GM23338 (cell line): ENCODE data around the gene ATP1B3. TPM values are rescaled to one million over a fixed set of nuclear protein-coding genes. Genes with fewer than 3 reads are reported as not detected.
A peak's percentile ranks its signal among the peaks of the same experiment; 100 is the strongest.

ENCODE experiments used
- ATAC-seq: fragments of 200-7000 bp; cut with Tn5 transposase; 3 replicates; pipeline ENCODE4 v1.9.1; 2020
- DNase-seq: peaks from one replicate; pipeline ENCODE4 v3.0.0-alpha.2; 2015; ENCODE audit warnings: low spot score
- H2AFZ ChIP-seq: fragments of 200-600 bp; sonication (generic); 2 replicates; pipeline ENCODE4 v1.8.0; 2016; ENCODE audit warnings: antibody characterized with exemption, mild to moderate bottlenecking, moderate library complexity
- H3F3A ChIP-seq: fragments of 200-600 bp; sonication (generic); replicated peaks from 2 replicates; pipeline ENCODE4 v1.8.0; 2017; ENCODE audit warnings: antibody characterized with exemption, mixed run types, low read depth
- H3K27ac ChIP-seq: fragments of 200-600 bp; sonication (generic); 2 replicates; pipeline ENCODE4 v1.6.1; 2016; ENCODE audit warnings: low read depth
- H3K27me3 ChIP-seq: fragments of 200-600 bp; sonication (generic); 2 replicates; pipeline ENCODE4 v1.8.0; 2016; ENCODE audit warnings: mild to moderate bottlenecking, mixed run types, moderate library complexity; ENCODE audit not compliant: insufficient read depth
- H3K36me3 ChIP-seq: fragments of 200-600 bp; sonication (generic); 2 replicates; pipeline ENCODE4 v1.8.0; 2016; ENCODE audit warnings: mild to moderate bottlenecking; ENCODE audit not compliant: insufficient read depth
- H3K4me1 ChIP-seq: fragments of 200-600 bp; sonication (generic); 2 replicates; pipeline ENCODE4 v1.8.0; 2016; ENCODE audit warnings: mild to moderate bottlenecking, moderate library complexity; ENCODE audit not compliant: insufficient read depth
- H3K4me2 ChIP-seq: fragments of 200-600 bp; sonication (generic); 2 replicates; pipeline ENCODE4 v1.7.1; 2017; ENCODE audit warnings: mixed run types
- H3K4me3 ChIP-seq: fragments of 200-600 bp; sonication (generic); 2 replicates; pipeline ENCODE4 v1.6.1; 2016; ENCODE audit warnings: mixed run types
- H3K79me2 ChIP-seq: fragments of 200-600 bp; sonication (generic); replicated peaks from 2 replicates; pipeline ENCODE4 v1.8.0; 2017; ENCODE audit warnings: mild to moderate bottlenecking; ENCODE audit not compliant: insufficient read depth
- H3K9me2 ChIP-seq: fragments of 200-600 bp; sonication (generic); 2 replicates; pipeline ENCODE4 v1.8.0; 2017; ENCODE audit not compliant: insufficient read depth
- H4K20me1 ChIP-seq: fragments of 200-600 bp; sonication (generic); replicated peaks from 2 replicates; pipeline ENCODE4 v1.8.0; 2017; ENCODE audit warnings: mild to moderate bottlenecking; ENCODE audit not compliant: insufficient read depth
- H3K27ac Mint-ChIP-seq: 2 replicates; pipeline ENCODE4 v1.8.0; 2020; ENCODE audit warnings: inconsistent platforms, mild to moderate bottlenecking, moderate library complexity, mixed read lengths
- H3K27me3 Mint-ChIP-seq: 3 replicates; pipeline ENCODE4 v1.8.0; 2022; ENCODE audit warnings: low read depth, mild to moderate bottlenecking, moderate library complexity, mixed read lengths, inconsistent platforms; ENCODE audit not compliant: insufficient read depth, poor library complexity
- H3K36me3 Mint-ChIP-seq: 3 replicates; pipeline ENCODE4 v1.8.0; 2021; ENCODE audit warnings: low read depth, mild to moderate bottlenecking, inconsistent platforms, moderate library complexity, mixed read lengths
- H3K4me1 Mint-ChIP-seq: 3 replicates; pipeline ENCODE4 v1.8.0; 2020; ENCODE audit warnings: mild to moderate bottlenecking, inconsistent platforms, mixed read lengths
- H3K4me3 Mint-ChIP-seq: 3 replicates; pipeline ENCODE4 v1.8.0; 2021; ENCODE audit warnings: moderate library complexity, mild to moderate bottlenecking, inconsistent platforms, mixed read lengths
- H3K9me3 Mint-ChIP-seq: 3 replicates; pipeline ENCODE4 v1.8.0; 2020; ENCODE audit warnings: moderate library complexity, mild to moderate bottlenecking, inconsistent platforms, mixed read lengths
- CREB1 ChIP-seq: fragments of 250-450 bp; sonication (Bioruptor Pico); IDR thresholded peaks from 2 replicates; pipeline ENCODE4 v1.5.0; 2020; ENCODE audit warnings: low read depth, mild to moderate bottlenecking, moderate library complexity
- EZH2 ChIP-seq: fragments of 200-600 bp; sonication (generic); IDR thresholded peaks from one replicate; pipeline ENCODE4 v1.8.0; 2017; ENCODE audit warnings: antibody characterized with exemption, mild to moderate bottlenecking, low read depth; ENCODE audit not compliant: unreplicated experiment
- JUNB ChIP-seq: IDR thresholded peaks from one replicate; pipeline ENCODE4 v1.6.1; 2016; ENCODE audit warnings: antibody characterized with exemption; ENCODE audit not compliant: unreplicated experiment
- POLR2AphosphoS5 ChIP-seq: IDR thresholded peaks from 2 replicates; pipeline ENCODE4 v1.6.1; 2016; ENCODE audit warnings: antibody characterized with exemption, low read depth
- STAT1 ChIP-seq: IDR thresholded peaks from one replicate; pipeline ENCODE4 v1.6.1; 2016; ENCODE audit warnings: antibody characterized with exemption; ENCODE audit not compliant: unreplicated experiment
- ZNF331 ChIP-seq: fragments of 250-450 bp; sonication (Bioruptor Pico); IDR thresholded peaks from 2 replicates; pipeline ENCODE4 v1.5.0; 2020; ENCODE audit warnings: low read depth, mild to moderate bottlenecking, moderate library complexity
- polyA plus RNA-seq: library from polyadenylated mRNA; unstranded; fragments of >200 nt; fragmentation: Nextera tagmentation; extraction: Ambion mirVana; gene quantifications from 2 replicates; pipeline ENCODE4 v1.2.1, GENCODE V29; 2016
- total RNA-seq: library from RNA; depleted of rRNA; stranded (reverse); fragments of >200 nt; shearing (Covaris generic); gene quantifications from 2 replicates; pipeline ENCODE4 v1.2.3, GENCODE V29; 2014
- TF ChIP-seq, protein P1 (sequence below), 2 experiments: fragments of 200-600 bp in 1 of 2; sonication (generic) in 1 of 2; conservative IDR thresholded peaks; 2 replicates each; pipeline versions ENCODE4 v1.5.1 to v1.6.1; 2016 to 2017; ENCODE audit warnings: antibody characterized with exemption in 2 of 2, low read depth in 2 of 2, mild to moderate bottlenecking in 2 of 2, moderate library complexity in 1 of 2
- TF ChIP-seq, protein P2 (sequence below): IDR thresholded peaks from 2 replicates; pipeline ENCODE4 v1.6.1; 2016; ENCODE audit warnings: antibody characterized with exemption
- TF ChIP-seq, protein P3 (sequence below): fragments of 250-450 bp; sonication (Bioruptor Pico); IDR thresholded peaks from 2 replicates; pipeline ENCODE4 v1.5.0; 2020; ENCODE audit warnings: mild to moderate bottlenecking, moderate library complexity
- TF ChIP-seq, protein P4 (sequence below): IDR thresholded peaks from one replicate; pipeline ENCODE4 v1.6.1; 2018; ENCODE audit warnings: antibody characterized with exemption; ENCODE audit not compliant: unreplicated experiment

The ATP1B3 gene
- total and polyA plus RNA-seq, 2 experiments from 2014 or later: 135 to 315 TPM

DNA sequence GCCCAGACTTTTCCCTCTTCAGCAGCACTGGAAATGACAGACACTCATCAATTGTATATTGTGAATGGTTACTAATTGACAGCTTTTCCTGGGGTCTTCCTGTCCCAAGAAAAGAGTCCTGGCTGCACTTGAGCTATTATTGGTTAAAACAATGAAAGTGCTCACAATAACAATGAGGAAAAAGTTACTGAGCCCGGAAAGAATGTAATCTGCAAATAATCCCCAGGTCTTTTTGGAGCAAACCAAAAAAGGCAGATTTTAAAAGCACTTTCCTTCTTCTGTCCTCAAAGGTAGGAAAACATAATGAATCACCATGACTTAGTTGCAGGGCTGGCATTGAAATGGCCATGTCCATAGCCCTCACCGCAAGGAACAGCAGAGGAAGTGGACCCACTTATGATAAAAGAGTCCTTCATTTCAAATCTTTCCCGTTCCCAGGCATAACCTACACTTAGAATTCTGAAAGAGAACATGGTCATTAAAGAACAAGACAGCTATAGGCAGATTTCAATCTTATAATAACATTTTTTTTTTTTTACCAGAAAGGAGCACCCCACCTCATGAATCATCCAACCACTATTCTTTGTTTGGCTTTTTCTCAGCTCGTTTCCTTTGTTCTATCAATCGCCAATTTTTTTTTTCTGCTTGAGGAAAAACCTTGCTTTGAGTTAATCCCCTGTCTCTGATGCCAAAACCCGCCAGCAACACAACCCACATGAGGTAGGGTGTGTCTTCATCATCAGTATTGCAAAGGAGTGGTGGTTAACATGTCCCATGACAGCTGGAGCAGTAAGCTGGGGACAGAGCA lies 35.5 kb upstream of the ATP1B3 start:
- DNase-seq: no peak
- no peaks in the 10 kb centered on the region for H3K36me3 ChIP-seq
- H3K4me1 ChIP-seq: peaks cover 13% of the 10 kb centered on the region
- Mint-ChIP-seq H3K4me3 (no peak overlapping the region), H3K36me3 (no peaks in the 10 kb centered on the region), H3K27me3 (peaks cover 6% of the 10 kb centered on the region), H3K9me3 (no peaks in the 10 kb centered on the region), H3K27ac (no peak overlapping the region), H3K4me1 (peaks cover 10% of the 10 kb centered on the region)
- H3K27me3 ChIP-seq: no peaks in the 10 kb centered on the region
- no peak for ATAC-seq
- 0 out of 2 replicates have a peak overlapping the region, but pooled peaks have one; percentile 6 for H3K4me2 ChIP-seq
- H2AFZ ChIP-seq: peak overlapping the region; percentile 57; the same call in 1 of the 2 replicates
- no peaks in the 10 kb centered on the region for H3K9me2 ChIP-seq
- no peaks in the 10 kb centered on the region for H4K20me1 ChIP-seq
- no peak overlapping the region; the same call in 1 of the 2 replicates for H3K27ac ChIP-seq
- H3K4me3 ChIP-seq: no peak overlapping the region
- TF ChIP-seq, protein P1, sequence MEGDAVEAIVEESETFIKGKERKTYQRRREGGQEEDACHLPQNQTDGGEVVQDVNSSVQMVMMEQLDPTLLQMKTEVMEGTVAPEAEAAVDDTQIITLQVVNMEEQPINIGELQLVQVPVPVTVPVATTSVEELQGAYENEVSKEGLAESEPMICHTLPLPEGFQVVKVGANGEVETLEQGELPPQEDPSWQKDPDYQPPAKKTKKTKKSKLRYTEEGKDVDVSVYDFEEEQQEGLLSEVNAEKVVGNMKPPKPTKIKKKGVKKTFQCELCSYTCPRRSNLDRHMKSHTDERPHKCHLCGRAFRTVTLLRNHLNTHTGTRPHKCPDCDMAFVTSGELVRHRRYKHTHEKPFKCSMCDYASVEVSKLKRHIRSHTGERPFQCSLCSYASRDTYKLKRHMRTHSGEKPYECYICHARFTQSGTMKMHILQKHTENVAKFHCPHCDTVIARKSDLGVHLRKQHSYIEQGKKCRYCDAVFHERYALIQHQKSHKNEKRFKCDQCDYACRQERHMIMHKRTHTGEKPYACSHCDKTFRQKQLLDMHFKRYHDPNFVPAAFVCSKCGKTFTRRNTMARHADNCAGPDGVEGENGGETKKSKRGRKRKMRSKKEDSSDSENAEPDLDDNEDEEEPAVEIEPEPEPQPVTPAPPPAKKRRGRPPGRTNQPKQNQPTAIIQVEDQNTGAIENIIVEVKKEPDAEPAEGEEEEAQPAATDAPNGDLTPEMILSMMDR (conservative IDR thresholded peaks at IDR 0.05; ENCODE audit: low read depth in 2 of 2): no peak
- TF ChIP-seq POLR2AphosphoS5 (no peak), ZNF331 (no peak), JUNB (no peak), CREB1 (CRISPR knock-in tag) (no peak), EZH2 (no peak), STAT1 (no peak)
- TF ChIP-seq, protein P2, sequence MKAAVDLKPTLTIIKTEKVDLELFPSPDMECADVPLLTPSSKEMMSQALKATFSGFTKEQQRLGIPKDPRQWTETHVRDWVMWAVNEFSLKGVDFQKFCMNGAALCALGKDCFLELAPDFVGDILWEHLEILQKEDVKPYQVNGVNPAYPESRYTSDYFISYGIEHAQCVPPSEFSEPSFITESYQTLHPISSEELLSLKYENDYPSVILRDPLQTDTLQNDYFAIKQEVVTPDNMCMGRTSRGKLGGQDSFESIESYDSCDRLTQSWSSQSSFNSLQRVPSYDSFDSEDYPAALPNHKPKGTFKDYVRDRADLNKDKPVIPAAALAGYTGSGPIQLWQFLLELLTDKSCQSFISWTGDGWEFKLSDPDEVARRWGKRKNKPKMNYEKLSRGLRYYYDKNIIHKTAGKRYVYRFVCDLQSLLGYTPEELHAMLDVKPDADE: no peak
- TF ChIP-seq, protein P3, sequence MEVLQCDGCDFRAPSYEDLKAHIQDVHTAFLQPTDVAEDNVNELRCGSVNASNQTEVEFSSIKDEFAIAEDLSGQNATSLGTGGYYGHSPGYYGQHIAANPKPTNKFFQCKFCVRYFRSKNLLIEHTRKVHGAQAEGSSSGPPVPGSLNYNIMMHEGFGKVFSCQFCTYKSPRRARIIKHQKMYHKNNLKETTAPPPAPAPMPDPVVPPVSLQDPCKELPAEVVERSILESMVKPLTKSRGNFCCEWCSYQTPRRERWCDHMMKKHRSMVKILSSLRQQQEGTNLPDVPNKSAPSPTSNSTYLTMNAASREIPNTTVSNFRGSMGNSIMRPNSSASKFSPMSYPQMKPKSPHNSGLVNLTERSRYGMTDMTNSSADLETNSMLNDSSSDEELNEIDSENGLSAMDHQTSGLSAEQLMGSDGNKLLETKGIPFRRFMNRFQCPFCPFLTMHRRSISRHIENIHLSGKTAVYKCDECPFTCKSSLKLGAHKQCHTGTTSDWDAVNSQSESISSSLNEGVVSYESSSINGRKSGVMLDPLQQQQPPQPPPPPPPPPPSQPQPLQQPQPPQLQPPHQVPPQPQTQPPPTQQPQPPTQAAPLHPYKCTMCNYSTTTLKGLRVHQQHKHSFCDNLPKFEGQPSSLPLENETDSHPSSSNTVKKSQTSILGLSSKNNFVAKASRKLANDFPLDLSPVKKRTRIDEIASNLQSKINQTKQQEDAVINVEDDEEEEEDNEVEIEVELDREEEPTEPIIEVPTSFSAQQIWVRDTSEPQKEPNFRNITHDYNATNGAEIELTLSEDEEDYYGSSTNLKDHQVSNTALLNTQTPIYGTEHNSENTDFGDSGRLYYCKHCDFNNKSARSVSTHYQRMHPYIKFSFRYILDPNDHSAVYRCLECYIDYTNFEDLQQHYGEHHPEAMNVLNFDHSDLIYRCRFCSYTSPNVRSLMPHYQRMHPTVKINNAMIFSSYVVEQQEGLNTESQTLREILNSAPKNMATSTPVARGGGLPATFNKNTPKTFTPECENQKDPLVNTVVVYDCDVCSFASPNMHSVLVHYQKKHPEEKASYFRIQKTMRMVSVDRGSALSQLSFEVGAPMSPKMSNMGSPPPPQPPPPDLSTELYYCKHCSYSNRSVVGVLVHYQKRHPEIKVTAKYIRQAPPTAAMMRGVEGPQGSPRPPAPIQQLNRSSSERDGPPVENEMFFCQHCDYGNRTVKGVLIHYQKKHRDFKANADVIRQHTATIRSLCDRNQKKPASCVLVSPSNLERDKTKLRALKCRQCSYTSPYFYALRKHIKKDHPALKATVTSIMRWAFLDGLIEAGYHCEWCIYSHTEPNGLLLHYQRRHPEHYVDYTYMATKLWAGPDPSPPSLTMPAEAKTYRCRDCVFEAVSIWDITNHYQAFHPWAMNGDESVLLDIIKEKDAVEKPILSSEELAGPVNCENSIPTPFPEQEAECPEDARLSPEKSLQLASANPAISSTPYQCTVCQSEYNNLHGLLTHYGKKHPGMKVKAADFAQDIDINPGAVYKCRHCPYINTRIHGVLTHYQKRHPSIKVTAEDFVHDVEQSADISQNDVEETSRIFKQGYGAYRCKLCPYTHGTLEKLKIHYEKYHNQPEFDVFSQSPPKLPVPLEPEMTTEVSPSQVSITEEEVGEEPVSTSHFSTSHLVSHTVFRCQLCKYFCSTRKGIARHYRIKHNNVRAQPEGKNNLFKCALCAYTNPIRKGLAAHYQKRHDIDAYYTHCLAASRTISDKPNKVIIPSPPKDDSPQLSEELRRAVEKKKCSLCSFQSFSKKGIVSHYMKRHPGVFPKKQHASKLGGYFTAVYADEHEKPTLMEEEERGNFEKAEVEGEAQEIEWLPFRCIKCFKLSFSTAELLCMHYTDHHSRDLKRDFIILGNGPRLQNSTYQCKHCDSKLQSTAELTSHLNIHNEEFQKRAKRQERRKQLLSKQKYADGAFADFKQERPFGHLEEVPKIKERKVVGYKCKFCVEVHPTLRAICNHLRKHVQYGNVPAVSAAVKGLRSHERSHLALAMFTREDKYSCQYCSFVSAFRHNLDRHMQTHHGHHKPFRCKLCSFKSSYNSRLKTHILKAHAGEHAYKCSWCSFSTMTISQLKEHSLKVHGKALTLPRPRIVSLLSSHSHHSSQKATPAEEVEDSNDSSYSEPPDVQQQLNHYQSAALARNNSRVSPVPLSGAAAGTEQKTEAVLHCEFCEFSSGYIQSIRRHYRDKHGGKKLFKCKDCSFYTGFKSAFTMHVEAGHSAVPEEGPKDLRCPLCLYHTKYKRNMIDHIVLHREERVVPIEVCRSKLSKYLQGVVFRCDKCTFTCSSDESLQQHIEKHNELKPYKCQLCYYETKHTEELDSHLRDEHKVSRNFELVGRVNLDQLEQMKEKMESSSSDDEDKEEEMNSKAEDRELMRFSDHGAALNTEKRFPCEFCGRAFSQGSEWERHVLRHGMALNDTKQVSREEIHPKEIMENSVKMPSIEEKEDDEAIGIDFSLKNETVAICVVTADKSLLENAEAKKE (CRISPR knock-in tag): no peak
- TF ChIP-seq, protein P4, sequence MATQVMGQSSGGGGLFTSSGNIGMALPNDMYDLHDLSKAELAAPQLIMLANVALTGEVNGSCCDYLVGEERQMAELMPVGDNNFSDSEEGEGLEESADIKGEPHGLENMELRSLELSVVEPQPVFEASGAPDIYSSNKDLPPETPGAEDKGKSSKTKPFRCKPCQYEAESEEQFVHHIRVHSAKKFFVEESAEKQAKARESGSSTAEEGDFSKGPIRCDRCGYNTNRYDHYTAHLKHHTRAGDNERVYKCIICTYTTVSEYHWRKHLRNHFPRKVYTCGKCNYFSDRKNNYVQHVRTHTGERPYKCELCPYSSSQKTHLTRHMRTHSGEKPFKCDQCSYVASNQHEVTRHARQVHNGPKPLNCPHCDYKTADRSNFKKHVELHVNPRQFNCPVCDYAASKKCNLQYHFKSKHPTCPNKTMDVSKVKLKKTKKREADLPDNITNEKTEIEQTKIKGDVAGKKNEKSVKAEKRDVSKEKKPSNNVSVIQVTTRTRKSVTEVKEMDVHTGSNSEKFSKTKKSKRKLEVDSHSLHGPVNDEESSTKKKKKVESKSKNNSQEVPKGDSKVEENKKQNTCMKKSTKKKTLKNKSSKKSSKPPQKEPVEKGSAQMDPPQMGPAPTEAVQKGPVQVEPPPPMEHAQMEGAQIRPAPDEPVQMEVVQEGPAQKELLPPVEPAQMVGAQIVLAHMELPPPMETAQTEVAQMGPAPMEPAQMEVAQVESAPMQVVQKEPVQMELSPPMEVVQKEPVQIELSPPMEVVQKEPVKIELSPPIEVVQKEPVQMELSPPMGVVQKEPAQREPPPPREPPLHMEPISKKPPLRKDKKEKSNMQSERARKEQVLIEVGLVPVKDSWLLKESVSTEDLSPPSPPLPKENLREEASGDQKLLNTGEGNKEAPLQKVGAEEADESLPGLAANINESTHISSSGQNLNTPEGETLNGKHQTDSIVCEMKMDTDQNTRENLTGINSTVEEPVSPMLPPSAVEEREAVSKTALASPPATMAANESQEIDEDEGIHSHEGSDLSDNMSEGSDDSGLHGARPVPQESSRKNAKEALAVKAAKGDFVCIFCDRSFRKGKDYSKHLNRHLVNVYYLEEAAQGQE: no peak
- no peaks in the 10 kb centered on the region for H3K79me2 ChIP-seq
- no peaks in the 10 kb centered on the region for H3F3A ChIP-seq
